Stomach (tissue), 9 donors: ENCODE results near the gene SH3PXD2A. TPM values are rescaled to one million over a fixed set of nuclear protein-coding genes. Genes with fewer than 3 reads are reported as not detected.
A peak's percentile ranks its signal among the peaks of the same experiment; 100 is the strongest.

Experiments
- DNase-seq, 2 donors: peaks; one replicate each; pipeline versions ENCODE4 v3.0.0 to v3.0.0-alpha.2; 2013 to 2019
- H3K27ac ChIP-seq, 5 donors: fragments of 200-600 bp in 4 of 5; sonication (generic) in 4 of 5; one replicate each; pipeline ENCODE4 v1.5.1; 2013 to 2019; ENCODE audit warnings: mild to moderate bottlenecking in 1 of 5, moderate library complexity in 1 of 5
- H3K27me3 ChIP-seq, 3 donors: fragments of 200-600 bp; sonication (generic); one replicate each; pipeline ENCODE4 v1.5.1; 2017 to 2019; ENCODE audit warnings: mixed run types in 1 of 3
- H3K36me3 ChIP-seq, 4 donors: fragments of 200-600 bp; sonication (generic); 1 replicate in 3 of 4; 2 replicates in 1 of 4; pipeline ENCODE4 v1.5.1; 2016 to 2019
- H3K4me1 ChIP-seq, 4 donors: fragments of 200-600 bp; sonication (generic); one replicate each; pipeline ENCODE4 v1.5.1; 2016 to 2019
- H3K4me3 ChIP-seq, 4 donors: fragments of 200-600 bp; sonication (generic) in 3 of 4; one replicate each; pipeline ENCODE4 v1.5.1; 2016 to 2019; ENCODE audit warnings: mild to moderate bottlenecking in 1 of 4
- H3K9me3 ChIP-seq, 4 donors: fragments of 200-600 bp; sonication (generic); one replicate each; pipeline ENCODE4 v1.5.1; 2016 to 2019
- EP300 ChIP-seq: sonication (generic); formaldehyde crosslinking; IDR thresholded peaks from one replicate; pipeline ENCODE4 v1.6.1; 2017; ENCODE audit warnings: antibody characterized with exemption
- POLR2A ChIP-seq, 4 donors: fragments of 450-650 bp; IDR thresholded peaks; one replicate each; pipeline ENCODE4 v1.6.1; 2016; ENCODE audit warnings: antibody characterized with exemption in 4 of 4, control low read depth in 2 of 4, mild to moderate bottlenecking in 1 of 4, moderate library complexity in 1 of 4
- POLR2AphosphoS5 ChIP-seq, 3 donors: sonication (generic); formaldehyde crosslinking; IDR thresholded peaks; one replicate each; pipeline ENCODE4 v1.6.1; 2016; ENCODE audit warnings: antibody characterized with exemption in 3 of 3
- WGBS, 5 donors: extraction: QIAGEN DNeasy Blood & Tissue Kit in 3 of 5; methylation state at CpG; one replicate each; pipeline versions ENCODE4 v1.1.5 to v1.1.7; 2013 to 2018; 5-methylcytosine and 5-hydroxymethylcytosine counted together
- intact Hi-C: fragments of 100-400 bp; cut with DNase I; formaldehyde crosslinking; loops from one replicate; pipeline ENCODE4 v1.15.1; 2023; ENCODE audit warnings: low total_unique reads
- polyA plus RNA-seq, 3 donors: library from polyadenylated mRNA; stranded (reverse); fragments of 200-250 nt; gene quantifications; one replicate each; pipeline ENCODE4 v1.2.3, GENCODE V29; 2013
- total RNA-seq, 5 donors: library from RNA; depleted of rRNA; stranded (reverse); fragments of >200 nt; gene quantifications; one replicate each; pipeline versions ENCODE4 v1.1.0 to v1.2.3, GENCODE V29; 2014 to 2016
- TF ChIP-seq, protein P1 (sequence below), 7 experiments: fragments of 450-650 bp in 4 of 7; fragments of 200-600 bp in 3 of 7; sonication (generic) in 3 of 7; IDR thresholded peaks; one replicate each; pipeline ENCODE4 v1.5.1; 2016 to 2019; ENCODE audit warnings: antibody characterized with exemption in 7 of 7, control low read depth in 2 of 7, mild to moderate bottlenecking in 1 of 7
- donor health status: healthy with polysubstance abuse.
- donor health status: Bipolar disorder and iron deficiency.
- donor health status: healthy.

SH3PXD2A gene
- total and polyA plus RNA-seq, 8 donors = 12.8 to 51.6 (median 24.0) TPM

DNA sequence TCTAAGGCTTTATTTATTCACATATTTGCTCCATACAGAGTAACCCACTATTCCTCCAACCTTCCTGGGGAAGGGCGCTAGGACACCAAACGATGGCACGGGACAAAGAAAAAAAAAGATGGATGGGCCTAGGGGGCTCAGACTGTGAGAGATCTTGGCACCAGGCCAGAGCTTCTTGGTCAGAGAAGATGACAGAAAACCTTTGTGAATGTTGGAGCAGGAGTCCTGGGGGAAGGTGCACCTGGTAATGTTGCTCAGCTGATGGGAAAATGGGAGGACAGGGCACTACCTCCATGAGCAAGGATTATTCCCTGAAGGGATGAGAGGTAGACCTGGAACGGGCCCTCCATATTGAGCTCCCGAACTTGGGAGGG lies 1.4 kb upstream of the SH3PXD2A start:
- 87 to 90% (median 90%) methylated on average over 5 of the region's 5 CpGs for WGBS, 5 donors
- intact Hi-C loops = loop anchor here (5.0 kb wide), 1 partner anchor 144 kb away; no protein-coding TSS in a partner anchor
- Histone ChIP-seq H3K9me3 (no peaks in the 10 kb centered on the region), H3K36me3 (no peaks in the 10 kb centered on the region), H3K4me3 (no peak overlapping the region), H3K27me3 (peaks cover 0 to 22% (median 0%) of the 10 kb centered on the region in 3 donors), H3K4me1 (peaks cover 34 to 53% (median 45%) of the 10 kb centered on the region in 4 donors), H3K27ac (peak overlapping the region in 1 of 5 donors; percentile 83)
- TF ChIP-seq, protein P1, sequence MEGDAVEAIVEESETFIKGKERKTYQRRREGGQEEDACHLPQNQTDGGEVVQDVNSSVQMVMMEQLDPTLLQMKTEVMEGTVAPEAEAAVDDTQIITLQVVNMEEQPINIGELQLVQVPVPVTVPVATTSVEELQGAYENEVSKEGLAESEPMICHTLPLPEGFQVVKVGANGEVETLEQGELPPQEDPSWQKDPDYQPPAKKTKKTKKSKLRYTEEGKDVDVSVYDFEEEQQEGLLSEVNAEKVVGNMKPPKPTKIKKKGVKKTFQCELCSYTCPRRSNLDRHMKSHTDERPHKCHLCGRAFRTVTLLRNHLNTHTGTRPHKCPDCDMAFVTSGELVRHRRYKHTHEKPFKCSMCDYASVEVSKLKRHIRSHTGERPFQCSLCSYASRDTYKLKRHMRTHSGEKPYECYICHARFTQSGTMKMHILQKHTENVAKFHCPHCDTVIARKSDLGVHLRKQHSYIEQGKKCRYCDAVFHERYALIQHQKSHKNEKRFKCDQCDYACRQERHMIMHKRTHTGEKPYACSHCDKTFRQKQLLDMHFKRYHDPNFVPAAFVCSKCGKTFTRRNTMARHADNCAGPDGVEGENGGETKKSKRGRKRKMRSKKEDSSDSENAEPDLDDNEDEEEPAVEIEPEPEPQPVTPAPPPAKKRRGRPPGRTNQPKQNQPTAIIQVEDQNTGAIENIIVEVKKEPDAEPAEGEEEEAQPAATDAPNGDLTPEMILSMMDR (IDR thresholded peaks at IDR 0.05) = no peak
- TF ChIP-seq EP300 = no peak
- no peak for TF ChIP-seq POLR2AphosphoS5 (IDR thresholded peaks at IDR 0.05)
- TF ChIP-seq POLR2A (IDR thresholded peaks at IDR 0.05) = no peak
- DNase-seq = no peak

DNA sequence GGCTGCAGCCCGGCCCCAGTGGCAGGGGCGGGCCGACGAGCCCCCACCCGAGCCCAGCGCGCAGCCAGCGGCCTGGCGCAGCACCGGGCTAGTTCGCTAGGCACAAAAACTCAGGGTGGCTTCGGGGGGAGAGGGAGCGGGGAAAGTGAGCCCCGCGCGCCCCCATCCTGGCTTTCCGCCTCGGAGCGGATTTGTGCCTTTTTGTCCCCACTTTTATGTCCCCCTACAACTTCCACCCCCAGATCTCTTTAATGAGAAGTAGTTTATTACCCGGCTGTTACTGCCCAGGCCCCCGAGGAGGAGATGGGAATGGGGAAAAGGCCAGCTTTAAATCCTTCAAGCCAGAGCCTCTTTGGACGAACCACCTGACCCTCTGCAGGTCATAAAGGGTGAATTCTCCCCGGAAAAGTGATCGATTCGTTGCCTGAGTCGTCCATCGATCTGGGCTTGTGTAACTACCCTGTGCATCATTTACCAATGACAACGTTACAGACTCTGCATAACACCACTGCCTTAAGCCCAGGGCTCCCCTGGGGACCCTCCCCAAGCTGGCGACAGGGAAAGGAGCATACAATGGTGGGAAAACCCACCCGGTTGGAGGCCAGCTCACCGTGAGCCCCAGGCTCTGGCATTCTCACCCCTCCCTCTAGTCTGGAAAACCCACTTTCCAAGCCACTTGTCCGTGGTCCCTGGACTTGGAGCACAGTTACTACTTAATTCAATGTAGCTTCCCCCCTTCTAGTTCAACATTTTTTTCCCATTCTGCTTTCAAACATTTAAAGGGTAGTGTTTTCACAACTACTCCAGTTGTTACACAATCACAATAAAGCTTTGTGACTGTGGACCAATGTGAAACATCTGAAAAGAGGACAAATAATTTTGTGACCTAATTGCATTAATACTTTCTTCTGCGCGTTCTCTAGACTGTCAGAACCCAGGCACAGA lies 748 bp upstream of the SH3PXD2A start:
- no peak for TF ChIP-seq POLR2AphosphoS5 (IDR thresholded peaks at IDR 0.05)
- no peak for TF ChIP-seq POLR2A (IDR thresholded peaks at IDR 0.05)
- TF ChIP-seq, protein P1 (IDR thresholded peaks at IDR 0.05) = no peak
- no peak for TF ChIP-seq EP300
- Histone ChIP-seq H3K9me3 (no peaks in the 10 kb centered on the region), H3K4me3 (peak overlapping the region; percentile 64 to 72 (median 64)), H3K27ac (peak overlapping the region in 4 of 5 donors; percentile 52 to 83 (median 66)), H3K36me3 (no peaks in the 10 kb centered on the region), H3K4me1 (peaks cover 41 to 59% (median 51%) of the 10 kb centered on the region in 4 donors), H3K27me3 (peaks cover 0 to 22% (median 0%) of the 10 kb centered on the region in 3 donors)
- WGBS, 5 donors = 22 to 30% (median 25%) methylated on average over 23 to 34 of the region's 34 CpGs
- peak in 1 of 2 donors; percentile 50 for DNase-seq
- intact Hi-C loops = loop anchor here (5.0 kb wide), 1 partner anchor 144 kb away; no protein-coding TSS in a partner anchor

GRCh38 chr10:103854686-103855391 lies 537 bp downstream of the SH3PXD2A start:
- WGBS, 5 donors = 1 to 2% (median 1%) methylated on average over 8 to 52 of the region's 53 CpGs
- DNase-seq = peak in 1 of 2 donors; percentile 79
- Histone ChIP-seq H3K9me3 (no peaks in the 10 kb centered on the region), H3K27ac (peak overlapping the region; percentile 9 to 83 (median 78)), H3K27me3 (peaks cover 0 to 22% (median 0%) of the 10 kb centered on the region in 3 donors), H3K4me3 (peak overlapping the region; percentile 64 to 72 (median 64)), H3K4me1 (peaks cover 51 to 72% (median 64%) of the 10 kb centered on the region in 4 donors), H3K36me3 (no peaks in the 10 kb centered on the region)
- TF ChIP-seq EP300 (no peak), POLR2AphosphoS5 (IDR thresholded peaks at IDR 0.05) (no peak), POLR2A (IDR thresholded peaks at IDR 0.05) (no peak)
- TF ChIP-seq, protein P1 (IDR thresholded peaks at IDR 0.05) = no peak
- intact Hi-C loops = loop anchor here (5.0 kb wide), 1 partner anchor 143 kb away; no protein-coding TSS in a partner anchor

DNA sequence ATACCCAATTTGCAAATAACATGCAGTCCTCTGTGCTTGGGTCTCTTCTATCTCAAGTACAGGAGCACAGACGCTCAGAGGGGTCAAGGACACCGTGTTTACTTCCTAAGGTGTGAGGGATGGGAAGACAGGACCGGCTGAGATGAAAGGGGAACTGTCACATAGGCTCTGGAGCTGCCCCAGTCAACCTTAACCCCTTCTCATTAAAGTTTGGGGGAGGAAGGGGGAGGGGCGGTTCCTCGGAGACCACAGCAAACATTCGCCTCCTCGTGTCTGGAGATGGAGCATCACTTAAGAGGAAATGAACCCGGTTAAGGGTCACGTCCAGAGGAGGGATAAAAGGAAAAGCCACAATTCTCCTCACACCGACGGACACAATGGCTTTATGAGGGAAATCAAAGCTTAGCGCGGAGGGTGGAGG lies 1.1 kb downstream of the SH3PXD2A start:
- Histone ChIP-seq H3K27me3 (peaks cover 0 to 22% (median 0%) of the 10 kb centered on the region in 3 donors), H3K4me3 (peak overlapping the region; percentile 64 to 72 (median 64)), H3K27ac (peak overlapping the region; percentile 9 to 83 (median 78)), H3K36me3 (no peaks in the 10 kb centered on the region), H3K4me1 (peaks cover 55 to 76% (median 70%) of the 10 kb centered on the region in 4 donors), H3K9me3 (no peaks in the 10 kb centered on the region)
- WGBS, 5 donors = 5 to 19% (median 11%) methylated on average over 13 of the region's 13 CpGs
- no peak for DNase-seq
- intact Hi-C loops = no loop called here
- TF ChIP-seq POLR2A (IDR thresholded peaks at IDR 0.05) (no peak), POLR2AphosphoS5 (IDR thresholded peaks at IDR 0.05) (no peak), EP300 (no peak)
- TF ChIP-seq, protein P1 (IDR thresholded peaks at IDR 0.05) = no peak
